HG03442 (cell line): ENCODE results near the gene FAF2.
"Not testable (repeated sequence)": the region's sequence is repeated elsewhere in the genome, so short reads cannot be mapped to it uniquely, and the experiment has no call there.

Experiments
- ATAC-seq: cut with Tn5 transposase; IDR thresholded peaks from one replicate; pipeline ENCODE4 v1.9.1; 2021; ENCODE audit warnings: mild to moderate bottlenecking, moderate library complexity; ENCODE audit not compliant: unreplicated experiment

FAF2 gene

DNA sequence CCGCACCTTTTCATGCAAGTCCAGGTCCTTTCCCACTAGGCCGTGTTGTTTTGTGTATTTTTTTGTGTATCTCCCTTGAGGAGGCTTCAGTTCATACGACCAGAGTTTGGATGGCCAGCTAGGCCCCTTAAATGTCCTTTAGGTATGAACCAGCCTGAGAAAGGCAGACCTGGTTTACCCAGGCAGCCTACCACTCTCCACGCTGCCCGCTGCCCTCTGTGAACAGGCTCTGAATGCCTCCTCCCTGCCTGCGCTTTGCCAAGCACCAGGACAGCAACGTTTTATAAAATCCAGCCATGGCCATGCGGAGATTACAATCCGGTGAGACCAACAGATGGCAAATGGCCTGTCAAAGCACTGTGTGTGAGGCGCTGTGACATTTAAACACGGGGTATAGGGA, 31.2 kb upstream of the FAF2 start:
- no peak for ATAC-seq

DNA sequence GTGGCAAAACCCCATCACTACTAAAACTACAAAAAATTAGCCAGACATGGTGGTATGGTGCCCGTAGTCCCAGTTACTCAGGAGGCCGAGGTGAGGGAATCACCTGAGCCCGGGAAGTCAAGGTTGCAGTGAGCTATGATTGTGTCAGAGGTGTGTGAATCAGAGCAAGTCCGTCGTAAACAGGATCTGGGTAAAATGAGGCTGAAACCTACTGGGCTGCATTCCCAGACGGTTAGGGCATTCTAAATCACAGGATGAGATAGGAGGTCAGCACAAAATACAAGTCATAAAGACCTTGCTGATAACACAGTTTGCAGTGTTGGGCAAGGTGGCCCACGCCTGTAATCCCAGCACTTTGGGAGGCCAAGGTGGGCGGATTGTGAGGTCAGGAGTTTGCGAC, 29.9 kb upstream of the FAF2 start:
- no peak for ATAC-seq

DNA sequence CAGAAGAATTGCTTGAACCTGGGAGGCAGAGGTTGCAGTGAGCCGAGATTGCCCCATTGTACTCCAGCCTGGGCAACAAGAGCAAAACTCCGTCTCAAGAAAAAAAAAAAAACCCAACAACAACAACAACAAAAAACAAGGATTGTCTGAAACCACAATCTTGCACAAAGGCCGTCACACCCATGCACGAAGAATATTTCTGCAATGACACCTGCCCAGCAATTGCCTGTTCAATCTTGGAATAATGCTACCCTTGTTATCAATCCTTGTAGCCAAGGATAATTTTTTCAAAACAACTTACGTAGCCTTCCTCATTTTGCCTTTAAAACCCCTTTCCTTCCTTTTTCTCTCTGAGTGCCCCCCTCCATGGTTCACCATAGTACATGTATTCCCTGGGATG, 28.1 kb upstream of the FAF2 start:
- no peak for ATAC-seq

GRCh38 chr5:176420972-176421544, 27.1 kb upstream of the FAF2 start:
- no peak for ATAC-seq

- ATAC-seq = no peak
Observed at GRCh38 chr5:176424181-176424580, 24.0 kb upstream of the FAF2 start.

- ATAC-seq = no peak
Observed at GRCh38 chr5:176425138-176425537, 23.0 kb upstream of the FAF2 start.

DNA sequence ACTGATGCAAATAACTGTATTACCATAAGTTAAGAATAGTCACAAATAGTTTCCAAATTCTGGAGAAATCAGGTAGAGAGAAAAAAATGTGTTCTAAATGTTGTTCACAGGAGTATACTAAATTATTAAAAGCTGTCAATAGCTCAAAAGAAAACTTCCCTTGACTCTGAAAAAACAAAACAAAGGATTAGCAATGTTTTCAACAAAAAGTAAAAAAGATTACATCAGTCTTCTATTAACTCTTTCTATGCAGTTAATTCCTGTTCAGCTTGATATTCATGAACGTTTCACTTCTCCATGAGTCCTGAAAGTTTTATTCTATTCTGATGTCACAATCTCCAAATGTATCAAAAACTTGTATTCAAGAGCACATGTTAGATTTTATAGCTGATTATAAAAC, 22.4 kb upstream of the FAF2 start:
- ATAC-seq = no peak

DNA sequence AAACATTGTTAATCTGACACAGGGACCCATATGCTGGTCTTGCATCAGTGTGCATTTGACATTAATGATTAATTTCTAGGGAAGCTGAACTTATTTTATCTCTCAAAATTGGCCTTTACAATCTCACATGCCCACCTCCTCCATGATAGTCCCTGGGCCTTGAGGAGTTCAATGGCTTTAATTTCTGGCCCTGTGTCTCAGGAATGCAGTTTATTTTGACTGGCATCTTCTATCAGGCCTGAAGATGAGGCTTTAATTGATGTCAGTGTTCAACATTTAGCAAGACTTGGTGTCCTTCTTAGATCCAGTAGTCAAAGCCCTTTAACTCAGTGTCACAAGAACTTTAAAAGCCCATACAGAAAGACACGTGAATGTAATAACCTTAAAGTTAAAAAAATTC, 21.3 kb upstream of the FAF2 start:
- no peak for ATAC-seq

GRCh38 chr5:176427971-176428370, 20.2 kb upstream of the FAF2 start:
- ATAC-seq = no peak

GRCh38 chr5:176429972-176430371, 18.2 kb upstream of the FAF2 start:
- ATAC-seq = no peak

GRCh38 chr5:176432707-176433106, 15.5 kb upstream of the FAF2 start:
- no peak for ATAC-seq

GRCh38 chr5:176436656-176437055, 11.5 kb upstream of the FAF2 start:
- no peak for ATAC-seq

GRCh38 chr5:176438959-176439757, 9.0 kb upstream of the FAF2 start:
- no peak for ATAC-seq

DNA sequence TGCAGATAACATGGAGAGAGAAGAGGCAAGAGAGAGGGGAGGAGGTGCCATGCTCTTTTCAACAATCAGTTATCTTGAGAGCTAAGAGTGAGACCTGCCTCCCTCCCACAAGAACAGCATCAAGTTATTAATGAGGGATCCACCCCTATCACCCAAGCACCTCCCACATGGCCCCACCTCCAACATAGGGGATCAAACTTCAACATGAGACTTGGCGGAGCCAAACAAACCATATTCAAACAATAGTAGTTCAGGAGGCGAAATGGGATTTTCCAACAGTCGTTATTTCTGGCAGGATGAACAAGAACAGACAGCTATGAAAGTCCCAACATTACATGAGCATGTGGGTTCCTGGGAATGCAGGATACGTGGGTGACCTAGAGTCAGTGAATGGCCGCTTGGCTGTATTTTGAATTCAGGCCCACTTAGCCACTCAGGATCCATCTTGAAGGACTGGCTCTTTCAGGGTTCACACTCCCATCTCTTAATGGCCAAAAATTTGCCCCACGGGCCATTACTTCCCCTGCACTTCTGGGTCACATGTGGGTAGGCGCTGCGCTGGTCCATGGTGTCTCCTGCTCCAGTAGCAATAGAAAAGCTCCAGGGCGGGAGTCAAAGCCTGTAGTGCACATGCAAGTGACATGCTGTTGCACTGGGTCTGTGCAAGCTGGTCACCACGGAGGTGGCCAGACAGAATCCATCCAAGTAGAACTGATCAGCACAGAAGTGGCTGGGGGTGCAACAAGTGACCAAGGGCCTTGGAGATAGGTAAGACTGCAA, 7.1 kb upstream of the FAF2 start:
- ATAC-seq = no peak

- no peak for ATAC-seq
Observed at GRCh38 chr5:176441921-176442323, 6.3 kb upstream of the FAF2 start.

DNA sequence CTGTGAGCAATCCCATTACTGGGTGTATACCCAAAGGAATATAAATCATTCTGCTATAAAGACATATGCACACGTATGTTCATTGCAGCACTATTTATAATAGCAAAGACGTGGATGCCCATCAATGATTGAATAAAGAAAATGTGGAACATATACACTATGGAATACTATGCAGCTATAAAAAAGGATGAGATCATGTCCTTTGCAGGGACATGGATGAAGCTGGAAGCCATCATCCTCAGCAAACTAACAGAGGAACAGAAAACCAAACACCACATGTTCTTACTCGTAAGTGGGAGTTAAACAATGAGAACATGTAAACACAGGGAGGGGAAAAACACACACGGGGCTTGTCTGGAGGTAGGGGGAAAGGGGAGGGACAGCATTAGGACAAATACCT, 5.3 kb upstream of the FAF2 start:
- ATAC-seq = not testable (repeated sequence)

DNA sequence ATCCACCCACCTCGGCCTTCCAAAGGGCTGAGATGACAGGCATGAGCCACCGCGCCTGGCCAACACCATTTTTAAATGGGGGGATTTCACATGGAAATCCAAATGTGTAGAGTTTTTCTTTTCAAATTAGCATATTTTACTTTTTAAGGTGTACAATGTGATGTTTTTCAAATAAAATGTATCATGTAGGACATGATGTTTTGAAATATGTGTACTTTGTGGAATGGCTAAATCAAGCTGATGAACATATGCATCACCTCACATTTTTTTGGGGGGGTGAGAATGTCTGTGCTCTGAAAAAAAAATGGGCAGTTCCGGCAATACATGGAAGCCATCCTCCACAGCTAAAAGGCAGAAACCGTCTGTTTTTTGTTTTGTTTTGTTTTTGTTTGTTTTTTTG, 3.4 kb upstream of the FAF2 start:
- ATAC-seq = no peak

GRCh38 chr5:176446028-176446665, 2.0 kb upstream of the FAF2 start:
- no peak for ATAC-seq

- no peak for ATAC-seq
Observed at GRCh38 chr5:176446884-176447590, 1.1 kb upstream of the FAF2 start.

- peak; percentile 19 for ATAC-seq
Observed at GRCh38 chr5:176447591-176447977, 601 bp upstream of the FAF2 start.

- no peak for ATAC-seq
Observed at GRCh38 chr5:176450077-176450476, 1.9 kb downstream of the FAF2 start.
